H1 (cell line): ENCODE results near the gene PAPOLA. TPM values are rescaled to one million over a fixed set of nuclear protein-coding genes. Genes with fewer than 3 reads are reported as not detected.

Experiments
- CTCF ChIA-PET: fragments of 300-600 bp; sonication (Branson Sonifier 250); formaldehyde crosslinking; loops from one replicate; lab custom pipeline; 2021; ENCODE audit not compliant: partially characterized antibody; lab: Charles Lee
- POLR2A ChIA-PET: fragments of 300-600 bp; sonication (Branson Sonifier 250); formaldehyde crosslinking; loops from one replicate; lab custom pipeline; 2021; ENCODE audit warnings: inconsistent platforms; ENCODE audit not compliant: partially characterized antibody; lab: Charles Lee
- DNase-seq, 2 experiments: peaks; one replicate each; pipeline versions ENCODE4 v3.0.0 to v3.0.0-alpha.2; 2010 to 2022; ENCODE audit warnings: low spot score in 2 of 2, low read depth in 1 of 2, mixed read lengths in 1 of 2
- FAIRE-seq: peaks from 2 replicates; lab custom pipeline; 2011; peaks lifted over from hg19 to GRCh38; lab: Jason Lieb, UNC
- H2AFZ ChIP-seq: 2 replicates; pipeline ENCODE4 v1.8.1; 2012; ENCODE audit warnings: low read length, inconsistent platforms
- H2AK5ac ChIP-seq: 2 replicates; pipeline ENCODE4 v1.6.1; 2013; ENCODE audit warnings: low read depth, low read length
- H2BK120ac ChIP-seq: replicated peaks from 2 replicates; pipeline ENCODE3; 2013; ENCODE audit warnings: low read depth, low read length, inconsistent platforms
- H2BK12ac ChIP-seq: 2 replicates; pipeline ENCODE4 v1.6.1; 2013; ENCODE audit warnings: low read depth, low read length
- H2BK15ac ChIP-seq: 2 replicates; pipeline ENCODE4 v1.6.1; 2013; ENCODE audit warnings: low read length
- H2BK20ac ChIP-seq: 2 replicates; pipeline ENCODE4 v1.6.1; 2013; ENCODE audit warnings: low read length
- H2BK5ac ChIP-seq: 2 replicates; pipeline ENCODE4 v1.6.1; 2013; ENCODE audit warnings: low read depth, low read length
- H3K14ac ChIP-seq: 2 replicates; pipeline ENCODE4 v1.6.1; 2013; ENCODE audit warnings: inconsistent platforms; ENCODE audit not compliant: insufficient read length
- H3K18ac ChIP-seq: 2 replicates; pipeline ENCODE4 v1.6.1; 2013; ENCODE audit warnings: low read length; ENCODE audit errors: extremely low read depth
- H3K23ac ChIP-seq: 2 replicates; pipeline ENCODE4 v1.6.1; 2013; ENCODE audit warnings: inconsistent platforms; ENCODE audit not compliant: insufficient read length
- H3K23me2 ChIP-seq: 2 replicates; pipeline ENCODE4 v1.6.1; 2013; ENCODE audit warnings: low read depth, low read length
- H3K27ac ChIP-seq: 2 replicates; pipeline ENCODE4 v1.6.1; 2011; ENCODE audit warnings: low read depth, low read length, inconsistent platforms
- H3K27me3 ChIP-seq, 4 experiments: replicated peaks in 1 of 4; 1 replicate in 1 of 4; 2 replicates in 3 of 4; pipeline versions ENCODE4 v1.6.1 to v1.8.1; 2011 to 2013; ENCODE audit warnings: low read length in 3 of 4, mild to moderate bottlenecking in 3 of 4, inconsistent platforms in 2 of 4, mixed read lengths in 2 of 4, moderate library complexity in 1 of 4; ENCODE audit not compliant: control insufficient read depth in 3 of 4, insufficient read depth in 3 of 4; ENCODE audit errors: extremely low read depth in 1 of 4
- H3K36me3 ChIP-seq, 4 experiments: 2 replicates each; pipeline versions ENCODE4 v1.6.1 to v1.8.1; 2011 to 2013; ENCODE audit warnings: mild to moderate bottlenecking in 4 of 4, low read length in 3 of 4, moderate library complexity in 2 of 4, control low read depth in 1 of 4, inconsistent platforms in 1 of 4; ENCODE audit not compliant: insufficient read depth in 4 of 4, control insufficient read depth in 2 of 4
- H3K4ac ChIP-seq: replicated peaks from 2 replicates; pipeline ENCODE3; 2013; ENCODE audit warnings: low read length, low read depth, mixed read lengths, inconsistent platforms; ENCODE audit not compliant: insufficient read length
- H3K4me1 ChIP-seq, 4 experiments: replicated peaks in 1 of 4; 1 replicate in 1 of 4; 2 replicates in 3 of 4; pipeline versions ENCODE4 v1.6.1 to v1.8.1; 2011 to 2013; ENCODE audit warnings: low read length in 3 of 4, inconsistent platforms in 2 of 4, mixed read lengths in 1 of 4; ENCODE audit not compliant: insufficient read depth in 4 of 4, control insufficient read depth in 3 of 4
- H3K4me2 ChIP-seq, 2 experiments: 2 replicates each; pipeline versions ENCODE4 v1.6.1 to v1.8.1; 2011 to 2013; ENCODE audit warnings: low read depth in 2 of 2, low read length in 2 of 2, control low read depth in 1 of 2, inconsistent platforms in 1 of 2, mild to moderate bottlenecking in 1 of 2; ENCODE audit not compliant: insufficient read depth in 1 of 2
- H3K4me3 ChIP-seq, 4 experiments: fragments of 200-600, 300-600 bp in 1 of 4; sonication (generic), shearing (Covaris generic), sonication (Bioruptor Twin) in 1 of 4; 2 replicates each; pipeline versions ENCODE4 v1.5.1 to v1.8.1; 2011 to 2016; ENCODE audit warnings: low read length in 4 of 4, low read depth in 3 of 4, control low read depth in 2 of 4, inconsistent platforms in 2 of 4, mild to moderate bottlenecking in 2 of 4, mixed read lengths in 1 of 4, moderate library complexity in 1 of 4; ENCODE audit not compliant: insufficient read depth in 2 of 4; ENCODE audit errors: extremely low read depth in 1 of 4
- H3K56ac ChIP-seq: replicated peaks from 2 replicates; pipeline ENCODE3; 2013; ENCODE audit warnings: low read depth, mild to moderate bottlenecking, mixed read lengths, low read length, inconsistent platforms; ENCODE audit not compliant: insufficient read length
- H3K79me1 ChIP-seq: 2 replicates; pipeline ENCODE4 v1.6.1; 2013; ENCODE audit warnings: low read depth, low read length, control low read depth
- H3K79me2 ChIP-seq, 2 experiments: 2 replicates each; pipeline versions ENCODE4 v1.6.1 to v1.8.1; 2012 to 2013; ENCODE audit warnings: low read length in 2 of 2, mild to moderate bottlenecking in 2 of 2, inconsistent platforms in 1 of 2; ENCODE audit not compliant: insufficient read depth in 2 of 2, control insufficient read depth in 1 of 2
- H3K9ac ChIP-seq, 4 experiments: replicated peaks in 1 of 4; 1 replicate in 1 of 4; 2 replicates in 3 of 4; pipeline versions ENCODE4 v1.6.1 to v1.8.1; 2011 to 2013; ENCODE audit warnings: low read depth in 3 of 4, low read length in 3 of 4, control low read depth in 2 of 4, mild to moderate bottlenecking in 2 of 4, moderate library complexity in 2 of 4, inconsistent platforms in 1 of 4; ENCODE audit errors: extremely low read depth in 1 of 4
- H3K9me3 ChIP-seq, 2 experiments: 2 replicates each; pipeline versions ENCODE4 v1.6.1 to v1.8.1; 2012 to 2013; ENCODE audit warnings: mild to moderate bottlenecking in 2 of 2, moderate library complexity in 2 of 2, control low read depth in 1 of 2, inconsistent platforms in 1 of 2, low read depth in 1 of 2, low read length in 1 of 2, mixed read lengths in 1 of 2; ENCODE audit not compliant: insufficient read depth in 2 of 2
- H4K20me1 ChIP-seq, 2 experiments: replicated peaks in 1 of 2; 2 replicates each; pipeline versions ENCODE3 to v1.8.1; 2011 to 2013; ENCODE audit warnings: inconsistent platforms in 2 of 2, low read length in 2 of 2, mild to moderate bottlenecking in 1 of 2; ENCODE audit not compliant: insufficient read depth in 2 of 2, control insufficient read depth in 1 of 2
- H4K5ac ChIP-seq: 2 replicates; pipeline ENCODE4 v1.6.1; 2013; ENCODE audit warnings: low read length, low read depth, mixed read lengths, inconsistent platforms; ENCODE audit not compliant: insufficient read length
- H4K8ac ChIP-seq: 2 replicates; pipeline ENCODE4 v1.8.0; 2013; ENCODE audit warnings: mild to moderate bottlenecking, moderate library complexity, low read length, inconsistent platforms; ENCODE audit not compliant: insufficient read depth; ENCODE audit errors: extremely low read depth
- H4K91ac ChIP-seq: replicated peaks from 2 replicates; pipeline ENCODE3; 2013; ENCODE audit warnings: low read length, mixed read lengths, inconsistent platforms; ENCODE audit not compliant: insufficient read length
- ASH2L ChIP-seq: fragments of 200-600, 300-600 bp; sonication (generic); IDR thresholded peaks from one replicate; pipeline ENCODE4 v1.7.1; 2017; ENCODE audit warnings: low read length
- CHD2 ChIP-seq: IDR thresholded peaks from 2 replicates; pipeline ENCODE4 v1.6.1; 2012; ENCODE audit warnings: low read length, improper control_type of control experiment
- CTBP2 ChIP-seq: IDR thresholded peaks from 2 replicates; pipeline ENCODE4 v1.7.0; 2011; ENCODE audit warnings: borderline replicate concordance, mild to moderate bottlenecking, moderate library complexity, mixed read lengths, low read length; ENCODE audit not compliant: insufficient read depth, insufficient read length
- EZH2 ChIP-seq: fragments of 200-600 bp; sonication (generic); IDR thresholded peaks from 2 replicates; pipeline ENCODE4 v1.7.1; 2012; ENCODE audit warnings: low read depth, mild to moderate bottlenecking, moderate library complexity, low read length, inconsistent platforms; ENCODE audit not compliant: severe bottlenecking
- HDAC6 ChIP-seq: IDR thresholded peaks from one replicate; pipeline ENCODE4 v1.7.1; 2012; ENCODE audit warnings: low read depth, mild to moderate bottlenecking, inconsistent platforms, low read length, moderate library complexity
- NANOG ChIP-seq: IDR thresholded peaks from 2 replicates; pipeline ENCODE4 v1.6.1; 2011; ENCODE audit warnings: low read length, low read depth, mild to moderate bottlenecking, inconsistent platforms; ENCODE audit not compliant: insufficient read depth, poor library complexity, severe bottlenecking
- NRF1 ChIP-seq: IDR thresholded peaks from 2 replicates; pipeline ENCODE4 v1.6.1; 2011; ENCODE audit warnings: mild to moderate bottlenecking, low read depth, low read length, improper control_type of control experiment
- SP1 ChIP-seq: IDR thresholded peaks from 2 replicates; pipeline ENCODE4 v1.6.1; 2011; ENCODE audit warnings: low read depth, low read length
- TAF1 ChIP-seq: IDR thresholded peaks from 2 replicates; pipeline ENCODE4 v1.6.1; 2011; ENCODE audit warnings: mild to moderate bottlenecking, low read depth, low read length
- WGBS, 2 experiments: shearing (Covaris generic) in 1 of 2; methylation state at CpG; one replicate each; pipeline versions ENCODE4 v1.1.6 to v1.1.7; 2013 to 2015; ENCODE audit warnings: low lambda C conversion rate in 2 of 2, mixed read lengths in 2 of 2, inconsistent platforms in 1 of 2, low coverage in 1 of 2, missing lambda C conversion rate in 1 of 2; ENCODE audit not compliant: insufficient replicate concordance in 2 of 2, insufficient coverage in 1 of 2, insufficient read length in 1 of 2; ENCODE audit errors: extremely low coverage in 1 of 2, missing lambda C conversion rate in 1 of 2; 5-methylcytosine and 5-hydroxymethylcytosine counted together
- polyA plus RNA-seq, 7 experiments: library from polyadenylated mRNA; depleted of rRNA in 3 of 7; stranded (reverse) in 5 of 7; unstranded in 2 of 7; fragments of >200 nt in 5 of 7; fragments of 200-250 nt in 2 of 7; gene quantifications; 1 replicate in 5 of 7; 2 replicates in 1 of 7; 4 replicates in 1 of 7; pipeline versions ENCODE4 v1.2.1 to v1.2.3, GENCODE V29; 2011 to 2013; ENCODE audit warnings: missing spikeins in 2 of 7, mixed read lengths in 2 of 7
- total RNA-seq: library from RNA; stranded (reverse); fragmentation: NEBNext Ultra II Directional; extraction: Animal tissue kit (Norgen Biotek cat#: 25700); gene quantifications from 2 replicates; pipeline ENCODE4 v1.2.1, GENCODE V29; 2021
- TF ChIP-seq, protein P1 (sequence below): IDR thresholded peaks from 2 replicates; pipeline ENCODE4 v1.6.1; 2012; ENCODE audit warnings: inconsistent platforms

Gene PAPOLA
- total and polyA plus RNA-seq, 2 of the 8 experiments (the other 6 are each of a cell fraction or from before 2014, with no cell fraction given) = 163 to 239 TPM

DNA sequence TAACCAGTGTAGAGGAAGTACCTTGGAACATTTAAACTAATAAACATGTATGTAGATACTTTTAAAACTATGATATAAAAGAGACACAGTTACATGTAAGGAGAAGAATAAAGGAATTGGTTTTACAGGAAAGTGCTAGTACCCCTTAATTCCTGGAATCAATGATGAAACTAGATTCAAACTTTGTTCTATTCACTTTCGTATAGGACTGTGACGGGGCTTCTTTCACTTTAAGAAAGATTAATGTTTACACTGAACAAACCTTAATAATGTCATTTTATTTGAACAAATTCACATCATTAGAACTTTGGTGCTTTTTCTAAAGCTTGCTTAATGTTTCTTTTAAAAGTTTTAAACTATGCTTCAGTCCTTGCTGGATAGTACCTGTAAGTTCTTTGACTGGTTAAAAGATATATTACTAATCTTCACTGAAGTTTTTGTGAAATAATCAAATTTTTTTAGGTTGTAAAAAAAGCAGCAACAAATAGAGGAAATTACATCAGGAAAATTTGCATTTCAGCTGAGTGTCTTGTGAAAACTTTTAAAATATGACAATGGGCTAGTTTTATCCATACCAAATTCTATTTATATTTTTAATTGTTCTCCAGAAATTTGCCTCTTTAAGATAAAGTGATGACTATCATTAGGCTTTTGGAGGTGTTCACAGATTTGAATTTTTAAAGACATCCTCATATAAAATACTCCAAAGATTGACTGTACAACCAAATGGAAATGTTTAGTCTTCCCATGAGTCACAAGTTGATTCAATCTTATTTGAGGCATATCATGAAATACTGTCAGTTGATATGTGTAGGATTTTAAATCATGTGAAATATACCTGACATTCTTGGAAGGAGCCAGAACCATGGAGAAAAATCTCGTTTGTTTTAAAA is 36.2 kb downstream of the PAPOLA start:
- no peak overlapping the region for H3K9ac ChIP-seq
- H2AK5ac ChIP-seq = no peak overlapping the region
- ChIA-PET CTCF (no interaction called here), POLR2A (no interaction called here)
- no peak overlapping the region for H3K56ac ChIP-seq
- no peak overlapping the region for H4K8ac ChIP-seq
- no peak overlapping the region for H3K14ac ChIP-seq
- no peaks in the 10 kb centered on the region for H3K9me3 ChIP-seq
- H2BK5ac ChIP-seq = no peak overlapping the region
- no peak overlapping the region for H4K91ac ChIP-seq
- TF ChIP-seq TAF1 (no peak), NANOG (no peak), EZH2 (no peak), CTBP2 (no peak), CHD2 (no peak), HDAC6 (no peak), SP1 (no peak), ASH2L (no peak), NRF1 (no peak)
- TF ChIP-seq, protein P1, sequence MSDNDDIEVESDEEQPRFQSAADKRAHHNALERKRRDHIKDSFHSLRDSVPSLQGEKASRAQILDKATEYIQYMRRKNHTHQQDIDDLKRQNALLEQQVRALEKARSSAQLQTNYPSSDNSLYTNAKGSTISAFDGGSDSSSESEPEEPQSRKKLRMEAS = no peak
- H3K4ac ChIP-seq = no peak overlapping the region
- peaks cover 0 to 40% (median 10%) of the 10 kb centered on the region in 4 experiments; a peak in 4 of 8 replicates for H3K36me3 ChIP-seq
- H2BK12ac ChIP-seq = no peak overlapping the region
- no peaks in the 10 kb centered on the region for H3K79me1 ChIP-seq
- H3K27ac ChIP-seq = no peak overlapping the region
- H3K23ac ChIP-seq = no peak overlapping the region
- H3K18ac ChIP-seq = no peak overlapping the region
- no peak overlapping the region for H3K4me3 ChIP-seq
- no peak overlapping the region for H4K5ac ChIP-seq
- FAIRE-seq (no peak), DNase-seq (no peak)
- no peaks in the 10 kb centered on the region for H3K79me2 ChIP-seq
- no peak overlapping the region for H2BK20ac ChIP-seq
- H2BK15ac ChIP-seq = no peak overlapping the region
- WGBS, 2 experiments = 93% methylated on average over 3 of the region's 3 CpGs; no CpG with 5 or more reads in 1 of the 2 experiments
- H3K4me1 ChIP-seq = no peaks in the 10 kb centered on the region
- H3K27me3 ChIP-seq = no peaks in the 10 kb centered on the region
- H3K4me2 ChIP-seq = no peak overlapping the region
- H3K23me2 ChIP-seq = no peaks in the 10 kb centered on the region
- H2AFZ ChIP-seq = no peak overlapping the region
- no peaks in the 10 kb centered on the region for H4K20me1 ChIP-seq
- no peak overlapping the region for H2BK120ac ChIP-seq
